ENCODE measurements around the gene IGFN1.

GRCh38 chr1:201266276-201266675, 75.7 kb downstream of the IGFN1 start:
- TF ChIP-seq POLR2A (IDR thresholded peaks at IDR 0.05) (no peak), CTCF (IDR thresholded peaks at IDR 0.05) (no peak)

Measured in esophagus squamous epithelium (tissue), 4 donors.